ENCODE measurements around the gene CD209.
A peak's percentile ranks its signal among the peaks of the same experiment; 100 is the strongest.
"Not testable (repeated sequence)": the region's sequence is repeated elsewhere in the genome, so short reads cannot be mapped to it uniquely, and the experiment has no call there.

Gene CD209

DNA sequence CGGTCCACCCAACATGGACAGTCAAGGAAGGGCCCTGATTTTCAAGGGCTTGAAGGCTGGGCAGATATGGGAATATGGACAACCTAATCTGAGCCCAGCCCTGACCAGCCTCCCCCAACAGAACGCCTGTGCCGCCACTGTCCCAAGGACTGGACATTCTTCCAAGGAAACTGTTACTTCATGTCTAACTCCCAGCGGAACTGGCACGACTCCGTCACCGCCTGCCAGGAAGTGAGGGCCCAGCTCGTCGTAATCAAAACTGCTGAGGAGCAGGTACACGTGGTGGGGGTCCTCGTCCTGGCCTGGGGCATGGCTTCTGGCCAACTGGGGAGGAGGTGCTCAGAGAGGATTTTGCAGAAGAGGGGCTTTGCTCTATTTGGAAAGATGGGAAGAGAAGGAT, 19.2 kb upstream of the CD209 start:
- DNase-seq: no peak

DNA sequence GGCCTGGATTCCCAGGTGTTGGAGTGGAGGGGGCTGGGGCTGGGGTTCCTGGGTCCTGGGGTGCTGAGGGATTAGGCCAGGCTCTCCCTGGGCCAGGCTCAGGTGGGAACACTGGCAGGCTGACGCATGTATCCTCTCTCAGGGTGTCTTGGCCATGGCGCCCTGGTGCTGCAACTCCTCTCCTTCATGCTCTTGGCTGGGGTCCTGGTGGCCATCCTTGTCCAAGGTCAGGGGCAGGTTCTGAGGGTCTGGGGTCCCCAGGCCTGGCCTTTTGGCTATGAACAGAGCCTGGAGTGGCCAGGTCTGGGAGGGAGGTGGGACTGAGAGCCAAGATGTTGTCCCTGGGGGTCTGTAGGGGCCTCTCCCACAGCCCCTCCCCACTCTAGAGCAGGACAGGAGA, 17.7 kb upstream of the CD209 start:
- not testable (repeated sequence) for DNase-seq

DNA sequence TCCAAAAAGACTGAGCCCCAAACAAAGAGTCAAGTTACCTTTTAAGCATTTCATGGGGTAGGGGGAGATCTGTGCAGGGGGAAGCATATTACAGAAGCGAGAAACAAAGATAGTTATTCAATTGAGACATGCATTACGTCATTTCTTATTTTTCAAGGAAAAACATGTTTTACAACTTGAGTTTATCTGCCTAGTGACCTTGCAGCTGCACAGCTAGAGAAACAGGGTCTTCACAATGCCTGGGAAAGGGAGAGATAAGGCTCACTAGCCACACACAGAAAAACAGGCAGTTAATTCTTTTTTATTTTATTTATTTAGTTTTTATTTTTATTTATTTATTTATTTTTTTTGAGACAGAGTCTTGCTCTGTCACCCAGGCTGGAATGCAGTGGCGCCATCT, 16.8 kb upstream of the CD209 start:
- DNase-seq: not testable (repeated sequence)

DNA sequence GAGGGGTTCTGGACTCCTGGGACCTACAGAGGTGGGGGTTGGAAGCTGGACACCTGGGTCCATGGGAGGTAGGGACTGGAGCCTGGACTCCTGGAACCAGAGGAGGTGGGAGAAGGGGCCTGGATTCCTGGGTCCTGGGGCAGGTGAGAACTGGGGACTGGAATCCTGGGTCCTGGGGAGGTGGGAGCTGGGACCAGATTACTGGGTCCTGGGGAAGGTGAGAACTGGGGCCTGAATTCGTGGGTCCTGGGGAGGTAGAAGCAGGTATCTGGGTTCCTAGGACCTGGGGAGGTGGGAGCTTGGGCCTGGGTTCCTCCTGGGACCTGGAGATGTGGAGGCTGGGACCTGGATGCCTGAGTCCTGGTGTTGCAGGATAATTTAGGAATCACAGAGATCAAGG, 16.4 kb upstream of the CD209 start:
- DNase-seq: no peak

DNA sequence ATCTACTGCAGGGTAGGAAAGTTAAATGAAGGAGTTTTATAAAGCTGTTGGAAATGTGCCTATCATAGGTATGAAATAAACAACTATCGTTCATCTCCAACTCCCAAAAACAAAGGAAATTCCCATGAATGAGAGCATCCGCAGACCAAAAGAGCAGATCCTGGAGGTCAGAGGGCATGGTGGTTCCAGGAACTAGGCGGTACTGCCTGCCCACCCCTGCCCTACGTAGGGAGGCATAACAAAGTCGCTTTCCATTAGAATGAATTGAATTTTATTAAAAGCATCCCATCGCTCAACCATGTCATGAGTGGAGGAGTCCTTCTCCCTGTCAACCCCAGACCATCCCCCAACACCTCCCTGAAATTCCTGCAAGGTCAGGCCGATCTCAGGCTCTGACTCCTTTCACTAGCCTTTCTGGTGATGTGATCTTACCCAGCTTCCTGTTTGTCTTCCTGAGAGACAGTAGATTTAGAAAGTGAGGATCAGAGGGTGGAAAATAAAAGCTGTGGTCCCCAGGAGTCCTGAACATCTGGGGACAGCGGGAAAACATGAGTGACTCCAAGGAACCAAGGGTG, 15.5 kb upstream of the CD209 start, which contains the start of gene CLEC4M:
Gene CLEC4M (plus strand): TSS at position 525 of the 575 bp plus-strand sequence. CDS start 24 bp downstream, at position 549.
- DNase-seq: no peak

DNA sequence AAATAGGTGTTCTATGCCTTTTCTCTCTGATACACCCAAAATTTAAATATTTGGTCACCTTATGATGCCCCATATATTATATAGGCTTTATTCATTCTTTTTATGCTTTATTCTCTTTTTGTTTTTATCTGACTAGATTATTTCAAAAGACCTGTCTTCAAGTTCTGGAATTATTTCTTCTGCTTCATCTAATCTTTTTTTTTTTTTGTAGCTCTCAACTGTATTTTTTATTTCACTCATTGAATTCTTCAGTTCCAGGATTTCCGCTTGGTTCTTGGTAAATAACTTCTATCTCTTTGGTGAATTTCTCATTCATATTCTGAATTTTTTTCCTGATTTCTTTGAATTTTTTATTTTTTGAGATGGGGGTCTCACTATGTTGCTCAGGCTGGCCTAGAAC, 11.8 kb upstream of the CD209 start:
- DNase-seq: no peak

DNA sequence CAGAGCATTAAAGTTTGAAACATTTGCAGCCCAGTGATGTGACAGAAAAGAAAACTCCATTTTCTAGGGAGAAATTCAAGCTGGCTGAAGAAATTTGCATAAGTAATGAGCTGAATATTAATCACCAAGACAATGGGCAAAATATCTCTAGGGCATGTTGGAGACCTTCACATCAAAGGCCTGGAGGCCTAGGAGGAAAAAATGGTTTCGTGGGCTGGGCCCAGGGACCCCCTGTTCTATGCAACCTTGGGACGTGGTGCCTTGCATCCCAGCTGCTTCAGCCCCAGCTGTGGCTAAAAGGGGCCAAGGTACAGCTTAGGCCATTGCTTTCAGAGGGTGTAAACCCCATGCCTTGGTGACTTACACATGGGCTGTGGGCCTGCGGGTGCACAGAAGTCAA, 10.0 kb upstream of the CD209 start:
- DNase-seq: no peak

DNA sequence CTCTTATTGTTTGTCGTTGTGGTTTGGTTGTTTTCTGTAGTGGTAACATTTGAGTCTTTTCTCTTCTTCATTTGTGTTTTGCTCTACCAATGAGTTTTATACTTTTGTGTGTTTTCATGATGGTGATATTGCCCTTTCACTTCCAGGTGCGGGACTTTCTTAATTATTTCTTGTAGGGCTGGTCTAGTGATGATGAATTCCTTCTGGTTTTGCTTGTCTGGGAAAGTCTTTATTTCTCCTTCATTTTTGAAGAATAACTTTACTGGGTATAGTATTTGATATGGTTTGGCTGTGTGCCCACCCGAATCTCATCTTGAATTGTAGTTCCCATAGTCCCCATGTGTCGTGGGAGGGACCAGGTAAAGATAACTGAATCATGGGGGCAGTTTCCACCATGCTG, 8.9 kb upstream of the CD209 start:
- no peak for DNase-seq

DNA sequence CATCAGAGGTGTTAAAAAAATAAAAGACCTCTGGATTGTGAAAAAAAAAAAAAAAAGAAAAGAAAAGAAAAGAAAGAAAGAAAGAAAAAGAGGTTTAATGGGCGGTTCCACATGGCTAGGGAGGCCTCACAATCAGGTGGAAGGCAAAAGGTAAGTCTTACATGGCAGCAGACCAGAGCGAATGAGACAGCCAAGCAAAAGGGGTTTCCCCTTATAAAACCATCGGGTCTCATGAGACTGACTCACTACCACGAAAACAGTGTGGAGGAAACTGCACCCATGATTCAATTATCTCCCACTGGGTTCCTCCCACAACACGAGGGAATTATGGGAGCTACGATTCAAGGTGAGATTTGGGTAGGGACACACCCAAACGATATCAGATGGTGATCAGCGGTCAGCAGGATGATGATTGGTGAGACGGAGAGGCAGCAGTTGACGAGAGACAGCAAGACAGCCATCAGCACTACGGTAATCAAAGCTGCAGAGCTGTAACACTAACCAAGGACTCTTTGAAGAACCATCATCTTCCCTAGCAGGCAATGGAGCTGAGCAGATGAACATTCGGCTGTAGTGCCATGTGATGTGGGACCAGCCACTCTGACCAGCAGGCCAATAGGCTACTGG, 3.9 kb upstream of the CD209 start:
- peak; percentile 66 for DNase-seq

DNA sequence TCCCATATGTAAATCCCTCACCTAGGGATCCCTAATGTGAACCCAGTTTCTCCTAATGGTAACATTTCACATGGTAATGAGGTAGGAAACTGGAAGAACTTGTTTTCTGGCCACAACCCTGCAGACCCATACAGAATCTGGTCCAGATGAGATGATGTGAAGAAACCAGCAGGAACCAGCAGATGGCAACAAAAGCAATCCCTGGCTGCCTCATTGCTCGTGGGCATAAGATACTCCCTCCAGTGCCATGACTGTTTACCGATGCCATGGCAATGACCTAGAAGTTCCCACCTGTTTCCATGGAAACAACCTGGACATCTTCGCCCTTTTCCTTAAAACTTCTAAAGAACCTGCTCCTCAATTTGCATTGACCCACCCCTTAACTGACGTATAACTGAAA, 1.4 kb upstream of the CD209 start:
- no peak for DNase-seq

DNA sequence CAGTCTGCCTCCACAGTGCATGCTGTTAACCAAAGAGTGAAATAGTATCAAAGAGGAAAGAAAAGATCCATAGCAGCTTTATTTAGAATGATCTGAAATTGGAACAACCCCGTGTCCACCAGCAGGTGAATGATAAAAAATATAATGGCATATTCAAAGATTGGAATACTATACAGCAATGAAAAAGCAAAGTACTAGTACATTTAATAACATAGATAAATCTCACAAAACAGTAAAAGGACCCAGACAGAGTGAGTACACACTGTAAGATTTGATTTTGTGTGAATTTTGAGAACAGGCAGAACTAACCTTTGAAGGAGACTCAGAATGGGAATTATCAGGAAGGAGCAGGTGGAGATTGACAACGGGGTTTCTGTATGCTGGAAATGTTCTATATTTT, 837 bp upstream of the CD209 start:
- no peak for DNase-seq

DNA sequence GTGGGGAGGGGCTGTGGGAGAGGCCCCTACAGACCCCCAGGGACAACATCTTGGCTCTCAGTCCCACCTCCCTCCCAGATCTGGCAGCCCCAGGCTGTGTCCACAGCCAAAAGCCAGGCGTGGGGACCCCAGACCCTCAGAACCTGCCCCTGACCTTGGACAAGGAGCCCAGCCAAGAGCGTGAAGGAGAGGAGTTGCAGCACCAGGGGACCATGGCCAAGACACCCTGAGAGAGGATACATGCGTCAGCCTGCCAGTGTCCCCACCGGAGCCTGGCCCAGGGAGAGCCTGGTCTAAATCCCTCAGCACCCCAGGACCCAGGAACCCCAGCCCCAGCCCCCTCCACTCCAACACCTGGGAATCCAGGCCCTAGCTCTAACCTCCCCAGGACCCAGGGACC, 1.0 kb downstream of the CD209 start:
- DNase-seq: not testable (repeated sequence)

DNA sequence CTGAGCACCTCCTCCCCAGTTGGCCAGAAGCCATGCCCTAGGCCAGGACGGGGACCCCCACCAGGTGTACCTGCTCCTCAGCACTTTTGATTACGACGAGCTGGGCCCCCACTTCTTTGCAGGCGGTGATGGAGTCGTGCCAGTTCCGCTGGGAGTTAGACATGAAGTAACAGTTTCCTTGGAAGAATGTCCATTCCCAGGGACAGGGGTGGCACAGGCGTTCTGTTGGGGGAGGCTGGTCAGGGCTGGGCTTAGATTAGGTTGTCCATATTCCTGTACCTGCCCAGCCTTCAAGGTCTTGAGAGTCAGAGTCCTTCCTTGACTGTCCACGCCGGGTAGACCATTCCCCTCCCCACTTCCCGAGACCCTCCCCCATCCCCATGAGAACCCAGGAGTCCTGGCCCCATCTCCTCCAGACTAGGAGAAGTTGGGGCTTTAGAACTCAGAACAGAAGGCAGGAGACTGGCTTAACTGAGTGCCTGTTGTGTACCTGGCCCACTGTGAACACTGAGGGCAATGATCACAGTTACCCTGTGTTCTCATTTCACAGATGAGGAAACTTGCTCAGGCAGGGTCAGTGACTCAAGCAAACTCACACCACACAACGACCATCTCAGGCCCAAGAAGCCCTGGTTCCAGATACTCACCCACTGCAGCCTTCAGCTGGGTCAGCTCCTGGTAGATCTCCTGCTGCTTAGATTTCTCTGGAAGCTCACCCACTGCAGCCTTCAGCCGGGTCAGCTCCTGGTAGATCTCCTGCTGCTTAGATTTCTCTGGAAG, 2.3 kb downstream of the CD209 start:
- no peak for DNase-seq

DNA sequence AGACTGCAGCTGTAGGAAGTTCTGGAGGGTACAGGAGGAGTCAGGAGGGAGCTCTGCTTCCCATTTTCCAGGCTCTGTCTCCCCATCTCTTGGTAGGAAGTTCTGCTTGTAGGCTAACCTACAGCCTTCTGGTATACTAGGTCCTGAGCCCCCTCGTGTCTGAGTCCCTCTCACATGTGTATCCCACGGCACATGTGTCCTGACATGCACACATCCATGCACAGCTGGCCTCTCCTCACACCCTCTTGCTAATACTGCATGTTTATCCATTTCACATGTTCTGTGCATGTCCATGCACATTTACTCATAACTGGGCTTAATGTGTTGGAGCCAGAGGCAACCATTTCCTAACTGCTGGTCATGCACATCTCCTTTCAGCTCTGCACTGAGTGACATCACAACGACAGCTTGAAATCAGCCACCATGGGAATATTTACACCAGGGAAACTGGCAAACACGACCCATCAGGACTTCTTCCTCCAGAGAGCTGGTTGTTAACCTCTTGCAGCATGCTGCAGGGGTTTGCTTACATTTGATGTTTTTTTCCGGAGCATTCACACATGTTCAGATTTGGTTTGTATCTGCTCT, 3.0 kb downstream of the CD209 start:
- DNase-seq: no peak

DNA sequence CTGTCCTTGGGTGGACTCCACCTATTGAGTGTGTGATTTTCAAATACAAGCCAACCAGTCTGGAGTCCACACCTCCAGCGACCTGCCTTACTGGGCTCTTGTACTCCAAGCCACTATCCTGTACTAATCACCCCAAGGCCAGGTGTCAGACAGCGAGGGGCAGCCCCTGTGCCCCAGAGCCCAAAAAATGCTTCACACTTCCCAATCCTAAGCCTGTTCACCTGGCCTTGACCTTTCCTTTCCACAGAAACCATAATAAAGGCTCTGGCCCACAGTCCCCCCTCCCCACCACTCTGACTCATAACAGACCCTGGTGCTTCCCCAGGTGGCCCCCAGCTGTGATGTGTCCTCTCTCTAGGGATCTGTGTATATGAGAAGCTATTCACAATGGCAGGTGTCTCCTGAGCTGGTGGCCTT, 3.9 kb downstream of the CD209 start:
- no peak for DNase-seq

DNA sequence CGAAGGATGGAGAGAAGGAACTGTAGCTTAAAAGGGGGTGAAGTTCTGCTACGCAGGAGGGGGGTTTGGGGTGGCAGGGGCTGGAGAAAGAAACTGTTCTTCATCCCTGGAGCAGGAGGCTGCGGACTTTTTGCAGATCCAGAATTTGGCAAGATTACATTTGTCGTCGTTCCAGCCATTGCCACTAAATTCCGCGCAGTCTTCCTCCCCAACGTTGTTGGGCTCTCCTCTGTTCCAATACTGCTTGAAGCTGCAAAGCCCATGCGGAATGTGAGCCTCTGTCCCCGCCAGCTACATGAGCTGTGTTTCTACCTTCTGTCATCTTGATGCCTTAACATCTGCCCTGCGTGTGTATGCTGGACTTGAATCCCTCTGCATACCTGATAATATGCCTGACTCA, 4.3 kb downstream of the CD209 start:
- no peak for DNase-seq

DNA sequence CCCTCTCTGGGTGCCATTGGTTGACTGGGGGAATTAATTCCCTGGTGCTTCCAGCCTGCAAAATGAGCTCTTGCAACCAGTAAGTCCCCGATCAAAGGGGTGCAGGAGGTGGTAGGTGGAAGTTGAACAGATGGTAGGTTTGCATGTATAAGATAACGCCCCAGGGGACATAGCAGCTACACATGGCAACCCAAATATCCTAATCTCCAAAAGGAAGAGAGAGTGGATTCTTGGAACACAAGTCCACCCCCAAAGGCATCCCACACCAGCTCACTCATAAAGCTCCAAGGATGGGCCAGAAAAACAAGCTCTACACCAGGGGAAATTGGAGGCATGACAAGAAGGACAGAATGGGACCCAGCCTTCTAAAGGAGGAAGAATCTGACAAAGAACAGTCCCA, 4.8 kb downstream of the CD209 start:
- no peak for DNase-seq

DNA sequence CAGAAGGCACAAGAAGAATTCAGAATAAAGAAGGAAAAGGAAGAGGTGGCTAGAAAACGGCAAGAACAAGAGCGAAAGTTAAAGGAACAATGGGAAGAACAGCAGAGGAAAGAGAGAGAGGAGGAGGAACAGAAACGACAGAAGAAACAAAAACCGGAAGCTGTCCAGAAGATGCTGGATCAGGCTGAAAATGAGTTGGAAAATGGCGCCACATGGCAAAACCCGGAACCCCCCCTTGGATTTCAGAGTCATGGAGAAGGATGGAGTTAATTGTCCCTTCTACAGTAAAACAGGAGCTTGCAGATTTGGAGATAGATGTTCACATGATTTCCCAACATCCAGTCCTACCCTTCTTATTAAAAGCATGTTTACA, 6.7 kb downstream of the CD209 start:
- no peak for DNase-seq

DNA sequence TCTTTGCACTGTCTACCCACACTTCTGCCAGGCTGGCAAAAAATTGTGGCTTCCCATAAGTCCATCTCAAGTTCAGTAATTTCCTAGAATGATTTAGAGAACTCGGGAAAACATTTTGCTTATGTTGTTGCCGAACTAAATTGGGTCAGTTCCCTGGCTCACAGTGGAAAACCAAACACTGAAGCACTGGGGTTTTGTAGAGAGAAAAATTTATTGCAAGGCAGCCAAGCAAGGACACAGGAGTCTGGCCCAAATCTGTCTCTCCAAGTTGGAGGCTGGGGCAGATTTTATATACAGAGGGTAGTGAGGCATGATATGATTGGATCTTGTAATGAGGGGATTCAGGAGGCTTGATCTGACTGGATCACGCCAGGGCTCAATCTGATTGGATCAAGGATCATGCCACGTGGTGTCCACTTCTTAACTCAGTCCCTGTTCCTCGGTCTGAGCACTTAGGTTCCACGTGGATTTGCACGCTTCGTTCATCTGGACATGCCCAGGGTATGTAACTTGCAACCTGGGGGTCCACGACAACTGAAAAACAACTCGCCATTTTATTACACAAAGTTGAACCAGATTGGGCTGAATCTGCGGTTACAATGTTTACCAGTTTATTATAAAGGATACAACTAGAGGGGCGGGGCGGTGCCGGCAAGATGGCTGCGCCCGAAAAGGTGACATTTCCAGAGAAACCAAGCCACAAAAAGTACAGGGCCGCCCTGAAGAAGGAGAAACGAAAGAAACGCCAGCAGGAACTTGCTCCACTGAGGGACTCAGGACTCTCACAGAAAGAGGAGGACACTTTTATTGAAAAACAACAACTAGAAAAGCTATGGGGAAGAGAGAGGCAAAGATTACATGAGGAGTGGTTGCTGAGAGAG, 7.3 kb downstream of the CD209 start:
- DNase-seq: no peak

DNA sequence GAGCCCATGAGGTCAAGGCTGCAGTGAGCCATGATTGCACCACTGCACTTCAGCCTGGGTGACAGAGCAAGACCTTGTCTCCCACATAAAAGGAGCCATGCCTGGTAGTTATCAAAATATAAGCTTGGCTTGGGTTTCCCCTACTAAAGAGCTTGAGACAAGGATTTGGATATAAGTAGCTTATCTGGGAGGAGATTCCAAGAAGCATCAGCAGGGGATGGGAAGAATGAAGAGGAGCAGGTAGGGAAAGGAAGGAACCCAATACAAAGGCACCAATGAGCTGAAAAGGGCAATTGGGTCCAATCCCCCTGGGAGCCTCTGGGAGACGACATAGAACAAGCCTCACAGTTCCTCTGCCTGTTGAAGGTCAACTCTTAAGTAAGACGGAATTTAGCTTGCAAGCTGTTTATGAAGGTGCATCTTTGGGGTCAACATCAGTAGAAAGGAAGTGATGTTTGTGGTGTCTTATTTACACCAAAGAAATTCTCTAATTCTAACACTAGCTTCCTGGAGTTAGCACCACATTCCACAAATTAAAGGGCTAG, 8.1 kb downstream of the CD209 start:
- no peak for DNase-seq

DNA sequence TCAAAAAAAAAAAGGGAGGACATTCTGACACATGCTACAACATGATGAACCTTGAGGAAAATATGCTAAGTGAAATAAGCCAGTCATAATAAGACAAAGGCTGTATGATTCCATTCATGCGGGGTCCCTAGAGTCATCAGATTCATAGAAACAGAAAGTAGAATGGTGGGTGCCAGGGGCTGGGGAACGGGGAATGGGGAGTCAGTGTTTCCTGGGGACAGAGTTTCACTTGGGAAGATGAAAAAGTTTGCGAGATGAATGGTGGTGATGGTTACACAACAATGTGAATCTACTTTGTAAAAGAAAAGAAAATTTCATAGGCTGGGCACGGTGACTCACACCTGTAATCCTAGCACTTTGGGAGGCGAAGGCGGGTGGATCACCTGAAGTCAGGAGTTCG, 9.3 kb downstream of the CD209 start:
- DNase-seq: peak; percentile 76

DNA sequence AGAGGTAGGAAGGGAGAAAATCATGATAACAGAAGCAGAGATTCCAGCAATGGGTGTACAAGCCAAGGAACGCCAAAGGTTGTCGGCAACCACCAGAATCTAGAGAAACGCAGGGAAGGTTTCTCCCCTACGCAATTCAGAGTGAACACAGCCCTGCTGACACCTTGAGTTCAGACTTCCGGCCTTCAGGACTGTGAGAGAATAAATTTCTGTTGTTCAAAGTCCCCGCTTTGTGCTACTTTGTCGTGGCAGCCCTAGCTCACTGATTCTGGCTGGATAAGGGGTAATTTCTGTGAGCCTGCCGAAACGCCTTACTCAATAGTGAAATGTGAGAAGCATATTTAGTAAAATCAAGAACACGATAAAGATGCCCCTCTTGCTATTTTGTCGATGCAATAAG, 10.1 kb downstream of the CD209 start:
- no peak for DNase-seq

DNA sequence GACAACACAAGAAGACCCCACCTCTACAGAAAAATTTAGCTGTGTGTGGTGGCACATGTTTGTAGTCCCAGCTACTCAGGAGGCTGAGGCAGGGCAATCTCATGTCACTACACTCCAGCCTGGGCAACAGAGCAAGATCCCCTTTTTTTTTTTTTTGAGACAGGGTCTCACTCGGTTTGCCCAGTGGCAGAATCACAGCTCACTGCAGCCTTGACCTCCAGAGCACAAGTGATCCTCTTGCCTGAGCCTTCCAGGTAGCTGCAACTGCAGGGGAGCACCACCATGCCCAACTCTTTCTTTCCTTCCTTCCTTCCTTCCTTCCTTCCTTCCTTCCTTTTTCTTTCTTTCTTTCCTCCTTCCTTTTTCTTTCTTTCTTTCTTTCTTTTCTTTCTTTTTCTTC, 11.2 kb downstream of the CD209 start:
- no peak for DNase-seq

All from stimulated activated CD4-positive, alpha-beta T cell treated with anti-CD3 and anti-CD28 coated beads, Interleukin-1b, Interleukin-23, amount 100 ng/mL, for 48 hours (primary cell).